Left ventricle myocardium superior (tissue), 1 donor: Measurements from ENCODE around the gene AFG3L2. TPM values are rescaled to one million over a fixed set of nuclear protein-coding genes. Genes with fewer than 3 reads are reported as not detected.
"Not testable (repeated sequence)": the region's sequence is repeated elsewhere in the genome, so short reads cannot be mapped to it uniquely, and the experiment has no call there.

ENCODE experiments used
- ATAC-seq: fragments of 200-7000 bp; cut with Tn5 transposase; one replicate; pipeline ENCODE4 v1.9.1; 2020; ENCODE audit warnings: mild to moderate bottlenecking, moderate library complexity
- DNase-seq: peaks from one replicate; pipeline ENCODE4 v3.0.0-alpha.2; 2020
- intact Hi-C: fragments of 100-400 bp; cut with micrococcal nuclease; formaldehyde crosslinking; loops from one replicate; pipeline ENCODE4 v1.11.0; 2022
- long read RNA-seq: library from polyadenylated mRNA; unstranded; transcript quantifications from one replicate; pipeline ENCODE4 v2.0.0, GENCODE V29; 2021
- total RNA-seq: library from RNA; stranded (reverse); fragmentation: NEBNext Ultra II Directional; extraction: Animal tissue kit (Norgen Biotek cat#: 25700); gene quantifications from one replicate; pipeline ENCODE4 v1.2.1, GENCODE V29; 2021
- donor health status: DM: no; HTN: yes; CAD: no; lungs with severe emphysema.

Gene AFG3L2
- 143 TPM for total RNA-seq
- long read RNA-seq, transcript AFG3L2-201 (17 exons, 3,247 nt), result major isoform, 417 of 507 reads
- long read RNA-seq, partial matches to known transcripts, result 31 of 507 reads
- long read RNA-seq, other reads (novel, unspliced or antisense), result 59 of 507 reads

- DNase-seq, result peak; percentile 100
- ATAC-seq, result peak; percentile 89
- intact Hi-C loops, result no loop called here
Observed at GRCh38 chr18:12376754-12377555, at the start of gene AFG3L2. TSS of gene AFG3L2 (minus strand) at chr18:12377227. CDS start at chr18:12377082, 145 bp downstream.

GRCh38 chr18:12424252-12424651 lies 47.2 kb upstream of the AFG3L2 start:
- ATAC-seq (no peak), DNase-seq (no peak)
- intact Hi-C loops, result no loop called here

- DNase-seq (no peak), ATAC-seq (peak; percentile 62)
- intact Hi-C loops, result no loop called here
Observed at GRCh38 chr18:12423820-12424219, 46.8 kb upstream of the AFG3L2 start.

- DNase-seq (no peak), ATAC-seq (no peak)
- intact Hi-C loops, result no loop called here
Observed at GRCh38 chr18:12423393-12423792, 46.4 kb upstream of the AFG3L2 start.

- intact Hi-C loops, result no loop called here
- peak; percentile 11 for ATAC-seq
- DNase-seq, result no peak
Observed at GRCh38 chr18:12422936-12423335, 45.9 kb upstream of the AFG3L2 start.

- intact Hi-C loops, result no loop called here
- ATAC-seq (no peak), DNase-seq (no peak)
Observed at GRCh38 chr18:12421732-12422131, 44.7 kb upstream of the AFG3L2 start.

GRCh38 chr18:12420821-12421421 lies 43.9 kb upstream of the AFG3L2 start:
- ATAC-seq (peak; percentile 35), DNase-seq (no peak)
- intact Hi-C loops, result no loop called here

- ATAC-seq, result no peak
- no peak for DNase-seq
- intact Hi-C loops, result no loop called here
Observed at GRCh38 chr18:12417687-12418086, 40.7 kb upstream of the AFG3L2 start.

GRCh38 chr18:12416098-12416729 lies 39.2 kb upstream of the AFG3L2 start:
- intact Hi-C loops, result no loop called here
- ATAC-seq (no peak), DNase-seq (no peak)

GRCh38 chr18:12411456-12411855 lies 34.4 kb upstream of the AFG3L2 start:
- intact Hi-C loops, result no loop called here
- no peak for ATAC-seq
- DNase-seq, result no peak

- DNase-seq, ATAC-seq, intact Hi-C loops: not testable (repeated sequence)
Observed at GRCh38 chr18:12410747-12411146, 33.7 kb upstream of the AFG3L2 start.

GRCh38 chr18:12410081-12410481 lies 33.1 kb upstream of the AFG3L2 start:
- intact Hi-C loops, result no loop called here
- ATAC-seq, result no peak
- DNase-seq, result no peak

GRCh38 chr18:12409469-12409868 lies 32.4 kb upstream of the AFG3L2 start:
- no peak for DNase-seq
- intact Hi-C loops, result no loop called here
- ATAC-seq, result no peak

GRCh38 chr18:12408247-12408869 lies 31.3 kb upstream of the AFG3L2 start:
- no peak for DNase-seq
- ATAC-seq, result peak; percentile 10
- intact Hi-C loops, result no loop called here

GRCh38 chr18:12406371-12407111 lies 29.5 kb upstream of the AFG3L2 start:
- intact Hi-C loops, result no loop called here
- ATAC-seq, result no peak
- DNase-seq, result no peak

- intact Hi-C loops, result no loop called here
- no peak for ATAC-seq
- no peak for DNase-seq
Observed at GRCh38 chr18:12405066-12405465, 28.0 kb upstream of the AFG3L2 start.

GRCh38 chr18:12403601-12404506 lies 26.8 kb upstream of the AFG3L2 start:
- intact Hi-C loops, result no loop called here
- no peak for DNase-seq
- ATAC-seq, result no peak

GRCh38 chr18:12401881-12402280 lies 24.9 kb upstream of the AFG3L2 start:
- intact Hi-C loops, result no loop called here
- DNase-seq (no peak), ATAC-seq (no peak)
